K562 treated with DMSO at 1 percent for 4 hours (cell line): ENCODE measurements around the gene UNC5B. TPM values are rescaled to one million over a fixed set of nuclear protein-coding genes. Genes with fewer than 3 reads are reported as not detected.

ENCODE experiments used
- total RNA-seq: library from RNA; unstranded; fragments of 300-600 nt; gene quantifications from 2 replicates; pipeline ENCODE4 v1.2.3, GENCODE V29; 2022; ENCODE audit not compliant: insufficient read depth

UNC5B gene
- total RNA-seq, result 60.4 and 74.8 TPM in 2 replicates

GRCh38 chr10:71212318-71213126 is at the start of gene UNC5B:
UNC5B (plus strand) TSS chr10:71212570; CDS start chr10:71212986, 416 bp downstream.

GRCh38 chr10:71319042-71319799 is 106.9 kb downstream of the UNC5B start, which contains the start of gene SLC29A3:
SLC29A3 (plus strand) TSS chr10:71319259; CDS start chr10:71319310, 51 bp downstream.

Other genes starting within 250 kb of the UNC5B start
- gene SLC29A3, start 106.7 kb downstream of the UNC5B start, total RNA-seq, result 5.9 and 7.7 TPM in 2 replicates
- 0.29 TPM in 1 of 2 replicates, not detected in the other for gene CDH23, start 184.3 kb downstream of the UNC5B start, total RNA-seq